Choroid plexus epithelial cell (primary cell): ENCODE measurements around the gene PEX7.

Experiments
- DNase-seq: peaks from one replicate; pipeline ENCODE4 v3.0.0-alpha.2; 2010; ENCODE audit warnings: low read depth
- H3K4me3 ChIP-seq: 2 replicates; pipeline ENCODE4 v1.5.1; 2011; ENCODE audit warnings: low read depth, mild to moderate bottlenecking, control low read depth, low read length, moderate library complexity
- TF ChIP-seq, protein P1 (sequence below): conservative IDR thresholded peaks from 2 replicates; pipeline ENCODE4 v1.5.1; 2011; ENCODE audit warnings: low read depth, mild to moderate bottlenecking, control low read depth, inconsistent platforms, low read length, moderate library complexity

Gene PEX7

DNA sequence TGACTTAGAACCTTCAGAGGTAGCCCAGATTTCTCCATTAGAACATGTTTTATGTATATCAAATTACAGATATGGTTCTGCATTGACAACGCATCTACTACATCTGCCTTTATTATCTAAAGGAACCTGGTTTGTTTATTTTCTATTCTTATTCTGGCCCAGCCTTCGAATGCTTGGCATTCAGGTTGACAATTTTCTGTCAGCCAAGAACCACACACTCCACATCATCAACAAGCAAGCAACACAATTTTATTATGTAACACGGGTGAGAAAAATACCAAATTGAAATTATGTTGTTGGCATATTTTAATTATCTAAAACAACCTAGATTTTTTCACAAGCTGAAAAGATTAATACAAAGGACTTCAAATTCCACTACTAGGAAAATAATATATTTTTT lies 44.7 kb upstream of the PEX7 start:
- H3K4me3 ChIP-seq = no peak overlapping the region
- TF ChIP-seq, protein P1, sequence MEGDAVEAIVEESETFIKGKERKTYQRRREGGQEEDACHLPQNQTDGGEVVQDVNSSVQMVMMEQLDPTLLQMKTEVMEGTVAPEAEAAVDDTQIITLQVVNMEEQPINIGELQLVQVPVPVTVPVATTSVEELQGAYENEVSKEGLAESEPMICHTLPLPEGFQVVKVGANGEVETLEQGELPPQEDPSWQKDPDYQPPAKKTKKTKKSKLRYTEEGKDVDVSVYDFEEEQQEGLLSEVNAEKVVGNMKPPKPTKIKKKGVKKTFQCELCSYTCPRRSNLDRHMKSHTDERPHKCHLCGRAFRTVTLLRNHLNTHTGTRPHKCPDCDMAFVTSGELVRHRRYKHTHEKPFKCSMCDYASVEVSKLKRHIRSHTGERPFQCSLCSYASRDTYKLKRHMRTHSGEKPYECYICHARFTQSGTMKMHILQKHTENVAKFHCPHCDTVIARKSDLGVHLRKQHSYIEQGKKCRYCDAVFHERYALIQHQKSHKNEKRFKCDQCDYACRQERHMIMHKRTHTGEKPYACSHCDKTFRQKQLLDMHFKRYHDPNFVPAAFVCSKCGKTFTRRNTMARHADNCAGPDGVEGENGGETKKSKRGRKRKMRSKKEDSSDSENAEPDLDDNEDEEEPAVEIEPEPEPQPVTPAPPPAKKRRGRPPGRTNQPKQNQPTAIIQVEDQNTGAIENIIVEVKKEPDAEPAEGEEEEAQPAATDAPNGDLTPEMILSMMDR = no peak
- no peak for DNase-seq

DNA sequence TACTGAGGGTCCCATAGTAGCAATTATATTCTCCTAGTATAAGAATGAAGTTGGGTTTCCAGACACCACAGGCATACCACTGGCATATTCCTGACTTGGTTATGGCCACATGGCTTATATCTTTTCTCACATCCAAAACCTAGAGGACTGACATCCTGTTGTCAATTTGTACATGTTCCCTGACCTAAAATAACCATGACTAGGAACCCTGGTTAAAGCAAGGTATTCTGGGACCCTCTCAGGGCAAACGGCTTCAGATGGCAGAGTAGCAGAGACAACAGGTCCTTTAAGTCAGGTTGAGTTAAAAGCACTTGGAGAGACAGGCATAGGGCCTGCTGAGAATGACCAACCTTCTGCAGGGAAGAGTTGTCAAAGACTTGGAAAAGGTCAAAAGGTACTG lies 42.7 kb upstream of the PEX7 start:
- no peak overlapping the region for H3K4me3 ChIP-seq
- TF ChIP-seq, protein P1 = no peak
- no peak for DNase-seq

GRCh38 chr6:136780972-136781371 lies 41.4 kb upstream of the PEX7 start:
- DNase-seq = no peak
- TF ChIP-seq, protein P1 = no peak
- H3K4me3 ChIP-seq = no peak overlapping the region

DNA sequence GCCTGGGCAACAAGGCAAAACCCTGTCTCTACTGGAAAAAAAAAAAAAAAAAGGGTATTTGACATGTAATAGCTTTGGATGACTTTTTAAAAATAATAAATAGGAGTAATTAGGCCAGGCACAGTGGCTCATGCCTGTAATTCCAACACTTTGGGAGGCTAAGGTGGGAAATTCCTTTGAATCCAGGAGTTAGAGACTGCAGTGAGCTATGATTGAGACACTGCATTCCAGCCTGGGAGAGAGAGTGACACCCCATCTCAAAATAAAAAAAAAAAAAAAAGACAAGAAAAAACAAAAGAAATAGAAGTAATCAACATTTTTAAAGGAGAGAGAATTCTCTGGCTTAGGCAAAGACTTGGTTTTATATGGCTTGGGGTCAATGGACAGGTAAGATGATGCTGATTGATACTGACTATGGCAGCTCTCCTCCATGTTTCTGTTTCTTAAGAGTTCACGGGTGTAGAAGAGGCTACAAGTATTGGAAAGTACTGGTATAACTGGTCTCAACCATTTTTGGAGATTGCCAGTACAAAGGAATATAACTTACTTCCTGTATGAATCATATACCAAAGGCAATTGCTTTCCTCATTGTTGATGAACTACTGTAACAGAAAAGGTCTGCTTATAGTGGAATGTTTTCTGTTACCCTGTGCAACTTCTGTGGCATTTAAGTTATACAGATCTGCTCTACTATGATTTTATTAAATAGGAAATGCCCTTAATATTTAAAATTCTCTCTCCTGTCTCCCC lies 40.2 kb upstream of the PEX7 start:
- no peak overlapping the region for H3K4me3 ChIP-seq
- TF ChIP-seq, protein P1 = no peak
- peak; percentile 80 for DNase-seq

DNA sequence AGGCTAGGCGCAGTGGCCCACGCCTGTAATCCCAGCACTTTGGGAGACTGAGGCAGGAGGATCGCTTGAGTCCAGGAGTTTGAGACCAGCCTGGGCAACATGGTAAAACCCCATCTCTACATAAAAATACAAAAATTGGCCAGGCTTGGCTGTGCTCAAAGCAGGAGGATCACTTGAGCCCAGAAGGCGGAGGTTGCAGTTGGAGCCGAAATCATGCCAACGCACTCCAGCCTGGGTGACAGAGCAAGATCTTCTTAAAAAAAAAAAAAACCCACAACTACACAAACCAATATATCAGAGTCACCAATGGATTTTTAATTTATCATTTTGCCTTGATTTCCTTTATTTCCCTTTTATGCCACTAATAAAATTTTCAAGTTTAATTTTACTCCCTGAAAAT lies 39.4 kb upstream of the PEX7 start:
- no peak overlapping the region for H3K4me3 ChIP-seq
- TF ChIP-seq, protein P1 = no peak

GRCh38 chr6:136783495-136784270 lies 38.7 kb upstream of the PEX7 start:
- TF ChIP-seq, protein P1 = no peak
- DNase-seq = no peak
- H3K4me3 ChIP-seq = no peak overlapping the region

More for the DNA sequence above, 39.4 kb upstream of the PEX7 start:
- DNase-seq = no peak

- TF ChIP-seq, protein P1 = no peak
- no peak for DNase-seq
- H3K4me3 ChIP-seq = no peak overlapping the region
Measured at GRCh38 chr6:136784271-136784664, 38.1 kb upstream of the PEX7 start.
